GM11168 (cell line): ENCODE data around the gene MYH1.

ENCODE experiments used
- in situ Hi-C: fragments of 300-500 bp; cut with MboI; formaldehyde crosslinking; loops from one replicate; pipeline ENCODE4 v1.12.0; 2022; ENCODE audit warnings: low sequenced_read_pairs; ENCODE audit not compliant: unreplicated experiment

Gene MYH1

DNA sequence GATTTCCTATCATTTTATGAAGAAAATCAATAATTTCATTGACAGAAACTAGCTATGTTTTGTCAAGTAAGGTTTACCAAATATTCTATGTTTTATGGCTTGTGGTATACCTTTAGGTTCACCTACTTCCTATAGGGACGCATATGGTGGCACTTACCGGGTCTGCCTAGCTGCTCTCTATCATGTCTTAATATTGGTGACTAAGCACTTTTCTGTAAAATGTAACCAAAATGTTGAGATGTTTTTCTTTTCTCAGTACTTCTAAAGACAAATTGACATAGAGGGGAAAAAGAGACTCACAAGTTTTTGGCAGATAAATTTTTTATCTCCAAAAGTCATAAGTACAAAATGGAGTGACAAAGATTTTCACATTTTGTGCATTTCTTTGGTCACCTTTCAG lies 26.3 kb downstream of the MYH1 start:
- in situ Hi-C loops, result loop anchor here (5.0 kb wide), 1 partner anchor 375 kb away; no protein-coding TSS in a partner anchor

GRCh38 chr17:10482252-10482651 lies 36.1 kb downstream of the MYH1 start:
- in situ Hi-C loops, result no loop called here

DNA sequence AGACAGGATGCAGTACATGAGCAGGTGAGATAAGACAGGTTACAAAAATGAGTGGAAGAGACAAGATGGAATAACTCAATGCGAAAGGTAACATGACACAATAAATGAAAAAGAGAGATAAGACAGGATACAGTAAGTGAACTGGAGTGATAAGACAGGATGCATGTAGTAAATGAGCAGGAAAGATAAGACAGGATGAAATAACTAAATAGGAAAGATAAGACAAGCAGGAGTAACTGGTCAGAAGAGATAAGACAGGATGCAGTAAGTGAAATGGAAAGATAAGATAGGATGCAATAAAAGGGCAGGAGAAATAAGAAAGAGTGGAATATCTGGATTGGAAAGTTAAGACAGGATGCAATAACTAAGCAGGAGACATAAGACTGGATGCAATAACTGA lies 40.6 kb downstream of the MYH1 start:
- in situ Hi-C loops, result no loop called here

DNA sequence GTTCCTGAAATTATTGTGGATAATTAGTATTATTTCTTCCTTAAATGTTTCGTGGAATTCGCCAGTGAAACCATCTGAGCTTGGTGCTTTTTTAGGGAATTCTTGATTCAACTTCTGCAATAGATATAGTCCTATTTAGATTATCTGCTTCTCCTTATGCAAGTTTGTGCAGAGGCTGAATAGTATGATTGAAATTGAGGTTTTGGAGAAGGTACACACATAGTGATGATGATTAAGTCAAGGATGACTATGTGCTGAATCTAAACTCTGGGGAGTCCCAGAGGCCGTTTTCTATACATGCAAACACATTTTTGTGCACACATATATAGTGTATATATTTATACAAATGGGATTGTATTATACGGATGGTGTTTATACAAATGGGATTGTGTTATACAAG lies 43.8 kb downstream of the MYH1 start:
- in situ Hi-C loops, result no loop called here

DNA sequence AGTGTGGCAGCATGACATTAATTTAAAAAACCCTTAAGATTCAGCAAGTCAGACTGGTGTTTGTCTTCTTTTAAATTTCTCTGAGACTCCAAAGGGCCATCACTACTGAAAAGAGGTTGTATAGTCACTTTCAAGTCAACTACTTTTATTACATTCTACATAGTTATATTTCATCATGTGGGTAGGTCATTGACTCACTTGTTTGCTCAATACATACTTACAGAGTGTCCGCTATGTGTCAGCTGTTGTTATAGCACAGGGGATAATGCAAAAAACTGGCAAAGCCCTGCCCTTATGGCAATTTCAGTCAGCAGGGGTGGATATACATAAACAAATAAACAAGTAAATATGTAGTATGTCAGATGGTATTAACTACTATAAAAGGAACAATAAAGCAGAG lies 46.5 kb downstream of the MYH1 start:
- in situ Hi-C loops, result no loop called here

GRCh38 chr17:10469459-10469858 lies 48.9 kb downstream of the MYH1 start, which contains the start of gene MYH4:
TSS of gene MYH4 (minus strand) at chr17:10469559. CDS start at chr17:10466745, 2,814 bp downstream.
- in situ Hi-C loops, result no loop called here

- in situ Hi-C loops, result no loop called here
Observed at GRCh38 chr17:10463402-10463801, 54.9 kb downstream of the MYH1 start.

GRCh38 chr17:10460062-10460461 lies 58.3 kb downstream of the MYH1 start:
- in situ Hi-C loops, result no loop called here

- in situ Hi-C loops, result no loop called here
Observed at GRCh38 chr17:10458701-10459100, 59.6 kb downstream of the MYH1 start.

GRCh38 chr17:10457952-10458351 lies 60.4 kb downstream of the MYH1 start:
- in situ Hi-C loops, result no loop called here

DNA sequence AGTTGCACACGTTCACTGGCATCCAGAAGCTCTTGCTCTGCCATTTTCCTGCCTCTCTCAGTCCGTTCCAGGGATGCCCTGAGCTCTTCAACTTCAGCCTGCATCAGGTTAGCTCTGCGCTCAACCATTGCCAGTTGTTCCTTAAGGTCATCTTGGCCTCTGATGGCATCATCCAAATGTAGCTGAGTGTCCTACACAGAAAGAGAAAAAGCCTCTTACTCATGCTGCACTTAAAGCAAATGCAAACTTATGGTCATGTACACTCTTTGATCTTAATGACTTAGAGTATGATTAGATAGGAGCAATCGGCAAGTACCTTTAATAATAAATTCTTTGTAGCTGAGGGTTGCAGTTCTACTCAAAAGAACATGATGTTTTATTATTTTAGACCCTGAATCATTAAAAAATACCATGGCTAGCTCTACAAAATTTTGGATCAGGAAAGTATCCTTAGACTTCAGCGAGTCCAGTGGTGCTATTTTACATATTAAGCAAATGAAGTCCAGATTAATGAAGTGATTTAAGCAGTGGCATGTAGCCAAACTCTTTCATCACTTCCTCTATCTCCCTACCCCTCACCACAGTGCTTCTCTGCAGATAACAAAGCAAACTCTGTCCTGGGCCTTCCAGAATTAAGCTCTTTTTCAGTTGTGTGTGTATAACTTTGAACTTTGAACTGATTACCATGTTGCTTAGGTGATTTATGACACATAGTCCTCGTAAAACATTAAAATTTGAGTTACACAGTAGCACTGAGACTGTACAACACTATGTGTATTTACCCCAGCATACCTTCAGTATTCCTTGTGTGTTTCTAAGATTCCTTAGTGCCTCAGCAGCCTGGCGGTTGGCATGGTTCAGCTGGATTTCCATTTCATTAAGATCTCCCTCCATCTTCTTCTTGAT lies 71.1 kb downstream of the MYH1 start:
- in situ Hi-C loops, result no loop called here
